AML-193 (cell line): ENCODE results near the gene CRYL1.
A peak's percentile ranks its signal among the peaks of the same experiment; 100 is the strongest.

Experiments used
- DNase-seq, 2 experiments: peaks; one replicate each; lab custom pipeline; 2025; lab: John Stamatoyannopoulos, UW

CRYL1 gene

GRCh38 chr13:20525601-20526544 is at the start of gene CRYL1:
Gene CRYL1, minus strand, starts transcription at chr13:20525857. Its CDS starts 63 bp downstream, at chr13:20525794.
- peak; percentile 93 to 95 for DNase-seq

- no peak for DNase-seq
These were observed 48.0 kb upstream of the CRYL1 start for GRCh38 chr13:20573636-20574035.

- no peak for DNase-seq
These were observed 47.5 kb upstream of the CRYL1 start for GRCh38 chr13:20573186-20573585.

- no peak for DNase-seq
These were observed 46.0 kb upstream of the CRYL1 start for GRCh38 chr13:20571676-20572075.

- peak; percentile 17 to 33 for DNase-seq
These were observed 44.9 kb upstream of the CRYL1 start for GRCh38 chr13:20570517-20570916.

GRCh38 chr13:20567881-20568528 is 42.3 kb upstream of the CRYL1 start:
- no peak for DNase-seq

GRCh38 chr13:20566898-20567874 is 41.5 kb upstream of the CRYL1 start, which contains the start of gene IFT88:
Gene IFT88, plus strand, starts transcription at chr13:20567157. Its CDS starts 7,229 bp downstream, at chr13:20574386.
- peak; percentile 96 to 99 for DNase-seq

- peak; percentile 73 to 75 for DNase-seq
These were observed 40.8 kb upstream of the CRYL1 start for GRCh38 chr13:20566468-20566897.

GRCh38 chr13:20565115-20565736 is 39.6 kb upstream of the CRYL1 start:
- no peak for DNase-seq

- DNase-seq = no peak
These were observed 36.1 kb upstream of the CRYL1 start for GRCh38 chr13:20561741-20562140.

- DNase-seq = no peak
These were observed 34.2 kb upstream of the CRYL1 start for GRCh38 chr13:20559659-20560356.

- no peak for DNase-seq
These were observed 33.3 kb upstream of the CRYL1 start for GRCh38 chr13:20558982-20559381.

- no peak for DNase-seq
These were observed 27.7 kb upstream of the CRYL1 start for GRCh38 chr13:20553311-20553710.

- DNase-seq = peak in 1 of 2 experiments; percentile 17
These were observed 25.1 kb upstream of the CRYL1 start for GRCh38 chr13:20550799-20551198.

GRCh38 chr13:20547479-20547908 is 21.8 kb upstream of the CRYL1 start:
- DNase-seq = no peak

- DNase-seq = peak; percentile 86 to 90
These were observed 20.9 kb upstream of the CRYL1 start for GRCh38 chr13:20546556-20546955.

- DNase-seq = peak; percentile 22 to 25
These were observed 18.7 kb upstream of the CRYL1 start for GRCh38 chr13:20544201-20544923.

GRCh38 chr13:20536992-20537391 is 11.3 kb upstream of the CRYL1 start:
- no peak for DNase-seq

GRCh38 chr13:20534038-20534608 is 8.5 kb upstream of the CRYL1 start:
- no peak for DNase-seq
